ENCODE data around the gene FOXC1.
A peak's percentile ranks its signal among the peaks of the same experiment; 100 is the strongest.

DNA sequence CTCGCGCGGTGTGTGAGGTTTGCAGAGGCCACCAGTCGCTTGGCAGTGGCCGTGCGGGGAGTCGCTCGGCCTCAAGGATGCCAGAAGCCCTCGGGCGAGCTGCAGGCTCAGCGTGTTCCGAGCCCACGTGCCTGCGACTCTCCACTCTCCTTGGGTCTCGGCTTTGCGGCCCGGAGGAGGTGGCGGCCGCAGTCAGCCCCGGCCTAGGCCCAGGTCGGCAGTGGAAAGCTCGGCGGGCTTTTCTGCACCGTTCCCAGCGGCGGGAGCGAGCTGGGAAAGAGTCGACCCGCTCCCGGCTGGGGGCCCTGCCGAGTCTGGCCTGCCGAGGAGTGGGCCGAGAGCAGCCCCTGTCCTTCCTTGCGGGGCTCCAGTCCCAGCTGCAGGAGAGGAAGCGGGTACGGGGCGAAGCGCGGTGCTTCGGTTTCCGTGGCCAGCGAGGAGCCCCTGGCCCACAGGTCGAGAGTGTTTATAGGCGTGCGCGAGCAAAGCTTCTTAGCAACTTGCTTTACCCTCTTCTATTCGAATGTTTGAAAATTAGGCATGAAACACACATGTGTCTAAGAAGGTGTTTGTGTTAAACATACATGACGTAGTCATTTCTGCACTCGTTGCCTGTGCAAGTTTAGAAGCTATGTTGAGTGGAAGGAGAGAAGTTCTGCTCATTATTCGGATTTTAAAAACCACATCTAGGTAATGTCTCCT is 5.6 kb downstream of the FOXC1 start:
- peak; percentile 84 for TF ChIP-seq EZH2phosphoT487 (IDR thresholded peaks at IDR 0.05; ENCODE audit: unreplicated experiment)
- TF ChIP-seq, protein P1, sequence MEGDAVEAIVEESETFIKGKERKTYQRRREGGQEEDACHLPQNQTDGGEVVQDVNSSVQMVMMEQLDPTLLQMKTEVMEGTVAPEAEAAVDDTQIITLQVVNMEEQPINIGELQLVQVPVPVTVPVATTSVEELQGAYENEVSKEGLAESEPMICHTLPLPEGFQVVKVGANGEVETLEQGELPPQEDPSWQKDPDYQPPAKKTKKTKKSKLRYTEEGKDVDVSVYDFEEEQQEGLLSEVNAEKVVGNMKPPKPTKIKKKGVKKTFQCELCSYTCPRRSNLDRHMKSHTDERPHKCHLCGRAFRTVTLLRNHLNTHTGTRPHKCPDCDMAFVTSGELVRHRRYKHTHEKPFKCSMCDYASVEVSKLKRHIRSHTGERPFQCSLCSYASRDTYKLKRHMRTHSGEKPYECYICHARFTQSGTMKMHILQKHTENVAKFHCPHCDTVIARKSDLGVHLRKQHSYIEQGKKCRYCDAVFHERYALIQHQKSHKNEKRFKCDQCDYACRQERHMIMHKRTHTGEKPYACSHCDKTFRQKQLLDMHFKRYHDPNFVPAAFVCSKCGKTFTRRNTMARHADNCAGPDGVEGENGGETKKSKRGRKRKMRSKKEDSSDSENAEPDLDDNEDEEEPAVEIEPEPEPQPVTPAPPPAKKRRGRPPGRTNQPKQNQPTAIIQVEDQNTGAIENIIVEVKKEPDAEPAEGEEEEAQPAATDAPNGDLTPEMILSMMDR (conservative IDR thresholded peaks at IDR 0.05; ENCODE audit: low read depth in 2 of 2): no peak
- TF ChIP-seq, protein P2, sequence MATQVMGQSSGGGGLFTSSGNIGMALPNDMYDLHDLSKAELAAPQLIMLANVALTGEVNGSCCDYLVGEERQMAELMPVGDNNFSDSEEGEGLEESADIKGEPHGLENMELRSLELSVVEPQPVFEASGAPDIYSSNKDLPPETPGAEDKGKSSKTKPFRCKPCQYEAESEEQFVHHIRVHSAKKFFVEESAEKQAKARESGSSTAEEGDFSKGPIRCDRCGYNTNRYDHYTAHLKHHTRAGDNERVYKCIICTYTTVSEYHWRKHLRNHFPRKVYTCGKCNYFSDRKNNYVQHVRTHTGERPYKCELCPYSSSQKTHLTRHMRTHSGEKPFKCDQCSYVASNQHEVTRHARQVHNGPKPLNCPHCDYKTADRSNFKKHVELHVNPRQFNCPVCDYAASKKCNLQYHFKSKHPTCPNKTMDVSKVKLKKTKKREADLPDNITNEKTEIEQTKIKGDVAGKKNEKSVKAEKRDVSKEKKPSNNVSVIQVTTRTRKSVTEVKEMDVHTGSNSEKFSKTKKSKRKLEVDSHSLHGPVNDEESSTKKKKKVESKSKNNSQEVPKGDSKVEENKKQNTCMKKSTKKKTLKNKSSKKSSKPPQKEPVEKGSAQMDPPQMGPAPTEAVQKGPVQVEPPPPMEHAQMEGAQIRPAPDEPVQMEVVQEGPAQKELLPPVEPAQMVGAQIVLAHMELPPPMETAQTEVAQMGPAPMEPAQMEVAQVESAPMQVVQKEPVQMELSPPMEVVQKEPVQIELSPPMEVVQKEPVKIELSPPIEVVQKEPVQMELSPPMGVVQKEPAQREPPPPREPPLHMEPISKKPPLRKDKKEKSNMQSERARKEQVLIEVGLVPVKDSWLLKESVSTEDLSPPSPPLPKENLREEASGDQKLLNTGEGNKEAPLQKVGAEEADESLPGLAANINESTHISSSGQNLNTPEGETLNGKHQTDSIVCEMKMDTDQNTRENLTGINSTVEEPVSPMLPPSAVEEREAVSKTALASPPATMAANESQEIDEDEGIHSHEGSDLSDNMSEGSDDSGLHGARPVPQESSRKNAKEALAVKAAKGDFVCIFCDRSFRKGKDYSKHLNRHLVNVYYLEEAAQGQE (IDR thresholded peaks at IDR 0.05; ENCODE audit: unreplicated experiment): no peak
- peak; percentile 99 for TF ChIP-seq EZH2 (IDR thresholded peaks at IDR 0.05; ENCODE audit: low read depth, unreplicated experiment)
- no peak for TF ChIP-seq CREB1 (CRISPR knock-in tag; IDR thresholded peaks at IDR 0.05; ENCODE audit: low read depth)
- TF ChIP-seq NANOG (IDR thresholded peaks at IDR 0.05; ENCODE audit: borderline replicate concordance): no peak
